GM04503 (cell line): ENCODE measurements around the gene CPM.
A peak's percentile ranks its signal among the peaks of the same experiment; 100 is the strongest.

ENCODE experiments used
- DNase-seq: peaks from one replicate; pipeline ENCODE4 v3.0.0-alpha.2; 2012; ENCODE audit warnings: low read depth

CPM gene

GRCh38 chr12:68932961-68933893, at the start of gene CPM:
Gene CPM (minus strand): TSS chr12:68933171. CDS start chr12:68932837, 334 bp downstream.
- no peak for DNase-seq

GRCh38 chr12:68981516-68981915, 48.5 kb upstream of the CPM start:
- no peak for DNase-seq

GRCh38 chr12:68980476-68981212, 47.7 kb upstream of the CPM start:
- no peak for DNase-seq

- DNase-seq, result no peak
Observed at GRCh38 chr12:68978678-68979077, 45.7 kb upstream of the CPM start.

GRCh38 chr12:68977909-68978610, 45.1 kb upstream of the CPM start:
- DNase-seq, result no peak

GRCh38 chr12:68977335-68977734, 44.4 kb upstream of the CPM start:
- no peak for DNase-seq

GRCh38 chr12:68976395-68976841, 43.4 kb upstream of the CPM start:
- no peak for DNase-seq

- no peak for DNase-seq
Observed at GRCh38 chr12:68975811-68976210, 42.8 kb upstream of the CPM start.

GRCh38 chr12:68972595-68972994, 39.6 kb upstream of the CPM start:
- DNase-seq, result no peak

- DNase-seq, result peak; percentile 21
Observed at GRCh38 chr12:68971404-68971803, 38.4 kb upstream of the CPM start.

- no peak for DNase-seq
Observed at GRCh38 chr12:68970951-68971350, 38.0 kb upstream of the CPM start.

- DNase-seq, result no peak
Observed at GRCh38 chr12:68970306-68970705, 37.3 kb upstream of the CPM start.

- DNase-seq, result no peak
Observed at GRCh38 chr12:68967046-68967445, 34.1 kb upstream of the CPM start.

GRCh38 chr12:68963856-68964745, 31.1 kb upstream of the CPM start:
- no peak for DNase-seq

- DNase-seq, result no peak
Observed at GRCh38 chr12:68962877-68963855, 30.2 kb upstream of the CPM start.

GRCh38 chr12:68959891-68960464, 27.0 kb upstream of the CPM start:
- DNase-seq, result no peak

- no peak for DNase-seq
Observed at GRCh38 chr12:68959143-68959858, 26.3 kb upstream of the CPM start.

GRCh38 chr12:68958322-68958721, 25.4 kb upstream of the CPM start:
- DNase-seq, result no peak

GRCh38 chr12:68957273-68957672, 24.3 kb upstream of the CPM start:
- DNase-seq, result no peak
